Endothelial cell of hepatic sinusoid (primary cell): ENCODE results near the gene FRYL.

Experiments
- in situ Hi-C: cut with HindIII; loops from 2 replicates; pipeline ENCODE4 v1.10.0; 2017; ENCODE audit warnings: low sequenced_read_pairs

The FRYL gene

DNA sequence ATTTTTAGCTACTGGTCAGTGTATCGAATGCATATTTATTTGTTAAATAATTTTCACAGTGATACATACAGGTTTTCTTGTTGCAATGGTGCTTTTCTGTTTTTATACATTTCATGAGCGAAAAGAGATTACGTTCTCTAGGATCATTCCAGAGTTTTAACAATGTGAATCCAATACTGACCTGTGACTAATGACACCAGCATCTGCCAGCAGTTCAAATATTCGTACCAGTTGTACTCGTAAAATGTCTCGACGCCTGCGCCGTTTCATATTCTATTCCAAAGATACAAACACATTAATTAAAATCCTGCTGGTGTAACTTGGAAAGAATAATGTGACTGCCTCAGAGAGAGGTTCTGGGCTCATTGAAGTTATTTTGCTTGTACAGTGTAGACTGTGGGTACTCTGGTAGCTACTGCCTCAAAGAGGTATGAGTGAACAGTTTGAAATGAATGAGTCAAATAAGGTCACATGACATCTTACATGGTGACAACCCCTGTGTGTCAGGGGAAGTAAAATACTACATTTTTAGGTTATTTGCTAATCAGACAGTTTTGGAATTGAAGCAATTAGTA, 209.3 kb downstream of the FRYL start:
- in situ Hi-C loops: loop anchor here (25.0 kb wide), 1 partner anchor 392 kb away; no protein-coding TSS in a partner anchor

DNA sequence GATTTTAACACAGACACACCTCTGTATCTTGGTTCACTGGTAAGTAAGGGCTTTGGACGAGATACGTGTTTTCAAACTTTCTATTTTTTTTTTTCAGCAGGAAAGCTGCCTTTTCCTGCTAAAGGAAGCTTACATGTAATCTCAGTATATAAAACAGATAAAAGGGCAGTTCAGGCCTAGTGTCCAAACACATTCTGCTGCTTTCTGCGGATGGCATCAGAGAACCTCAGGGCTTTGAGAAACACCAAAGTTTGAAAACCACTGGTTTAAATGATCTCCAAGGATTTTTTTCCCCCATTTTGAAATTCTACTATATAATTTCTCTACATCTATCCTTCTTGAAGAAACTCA, 214.1 kb downstream of the FRYL start:
- in situ Hi-C loops: loop anchor here (25.0 kb wide), 1 partner anchor 396 kb away; no protein-coding TSS in a partner anchor

DNA sequence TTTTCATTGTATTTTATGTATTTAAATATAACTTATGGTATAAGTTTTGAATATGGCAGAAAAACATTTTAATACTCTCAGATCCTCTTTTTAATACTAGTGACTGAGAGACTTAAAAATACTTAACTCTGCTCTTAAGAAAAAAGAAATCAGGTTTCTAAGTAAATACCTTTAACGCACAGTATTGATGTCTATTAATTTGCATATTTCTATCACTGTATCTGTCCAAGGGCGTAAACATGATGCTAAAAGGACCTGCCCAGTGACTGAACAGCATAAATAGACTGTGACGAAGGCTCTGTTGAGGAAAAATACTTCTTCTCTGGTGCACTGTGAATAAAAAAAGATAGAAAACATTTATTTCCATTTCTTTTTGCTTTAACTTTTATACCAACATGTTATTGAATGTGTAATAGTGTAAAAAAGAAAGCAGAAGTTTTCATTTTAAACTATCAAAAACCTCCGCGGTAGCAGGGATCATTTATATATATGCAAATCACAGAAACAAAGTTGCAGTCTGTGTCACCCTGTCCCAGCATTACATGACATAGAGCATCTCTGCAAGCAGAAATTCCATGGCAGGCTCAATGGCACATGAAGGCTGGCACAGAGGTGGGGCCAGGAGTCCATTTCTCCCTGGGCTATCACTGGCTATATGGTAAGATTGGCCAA, 214.6 kb downstream of the FRYL start:
- in situ Hi-C loops: loop anchor here (25.0 kb wide), 1 partner anchor 397 kb away; no protein-coding TSS in a partner anchor

DNA sequence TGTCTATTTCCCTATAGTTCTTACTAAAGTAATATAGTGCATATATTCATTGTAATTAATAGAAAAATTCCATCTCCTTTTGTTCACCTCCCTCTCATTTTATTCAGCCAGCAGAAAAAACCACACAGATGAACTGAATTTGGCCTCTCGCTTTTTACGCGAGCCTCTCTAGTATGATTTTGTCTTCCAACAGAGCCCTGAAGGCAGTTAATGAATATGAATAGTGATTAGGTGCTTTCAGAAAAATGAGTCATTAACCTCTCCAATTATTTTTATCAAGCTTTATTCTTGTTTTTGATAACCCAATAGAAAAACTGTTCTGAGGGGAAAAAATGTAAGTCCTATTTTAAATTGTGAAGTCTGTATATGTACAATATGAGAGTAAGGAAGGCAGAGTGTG, 215.9 kb downstream of the FRYL start:
- in situ Hi-C loops: loop anchor here (25.0 kb wide), 1 partner anchor 398 kb away; no protein-coding TSS in a partner anchor

DNA sequence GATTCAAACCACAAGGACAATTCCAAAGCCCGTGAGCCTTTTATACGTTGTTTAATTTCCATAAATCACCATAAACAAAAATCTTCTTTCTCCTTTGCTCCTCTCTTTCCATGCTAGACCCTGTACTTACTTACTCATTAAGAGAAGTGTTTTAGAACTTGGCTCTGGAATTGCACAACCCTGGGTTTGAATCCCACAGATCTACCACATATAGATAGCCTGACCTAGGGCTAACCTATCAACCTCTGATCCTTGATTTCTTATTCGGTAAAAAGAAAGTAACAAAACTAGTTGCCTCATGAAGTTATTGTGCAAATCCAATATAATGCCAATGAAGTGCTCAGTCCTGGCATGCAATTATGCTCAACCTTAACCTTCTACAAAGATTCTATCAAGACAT, 221.3 kb downstream of the FRYL start:
- in situ Hi-C loops: loop anchor here (25.0 kb wide), 1 partner anchor 403 kb away; no protein-coding TSS in a partner anchor

DNA sequence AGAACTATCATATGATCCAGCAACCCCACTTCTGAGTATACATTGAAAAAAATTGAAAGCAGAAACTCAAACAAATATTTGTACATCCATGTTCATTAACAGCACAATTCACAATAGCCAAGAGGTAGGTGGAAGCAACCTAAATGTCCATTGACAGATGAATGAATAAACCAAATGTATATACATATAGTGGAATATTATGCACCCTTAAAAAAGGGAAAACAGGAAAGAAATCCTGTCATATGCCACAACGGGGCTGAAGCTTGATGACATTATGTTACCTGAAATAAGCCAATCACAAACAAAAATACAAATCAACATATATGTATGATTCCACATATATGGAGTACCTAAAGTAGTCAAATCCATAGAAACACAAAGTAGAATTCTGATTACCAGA, 222.1 kb downstream of the FRYL start:
- in situ Hi-C loops: loop anchor here (25.0 kb wide), 1 partner anchor 404 kb away; no protein-coding TSS in a partner anchor

DNA sequence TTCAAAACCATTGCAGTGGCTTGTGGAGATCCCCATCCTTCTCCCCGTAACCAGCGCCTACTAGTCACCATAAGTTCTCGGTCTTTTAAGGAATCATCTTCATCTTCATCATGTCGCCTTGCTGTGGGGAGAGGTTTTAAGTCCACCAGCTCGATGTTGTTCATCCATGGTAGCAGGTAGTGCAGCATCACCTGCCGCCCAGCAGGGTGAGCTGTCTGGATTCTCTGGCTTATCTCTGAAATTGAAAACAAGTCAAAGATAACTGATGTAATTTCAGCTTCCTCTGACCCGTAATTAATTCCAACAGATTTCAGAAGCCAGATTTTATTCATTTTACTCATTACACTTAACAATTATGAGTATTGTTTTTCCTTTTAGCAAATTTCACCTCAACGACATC, 222.6 kb downstream of the FRYL start:
- in situ Hi-C loops: loop anchor here (25.0 kb wide), 1 partner anchor 405 kb away; no protein-coding TSS in a partner anchor

DNA sequence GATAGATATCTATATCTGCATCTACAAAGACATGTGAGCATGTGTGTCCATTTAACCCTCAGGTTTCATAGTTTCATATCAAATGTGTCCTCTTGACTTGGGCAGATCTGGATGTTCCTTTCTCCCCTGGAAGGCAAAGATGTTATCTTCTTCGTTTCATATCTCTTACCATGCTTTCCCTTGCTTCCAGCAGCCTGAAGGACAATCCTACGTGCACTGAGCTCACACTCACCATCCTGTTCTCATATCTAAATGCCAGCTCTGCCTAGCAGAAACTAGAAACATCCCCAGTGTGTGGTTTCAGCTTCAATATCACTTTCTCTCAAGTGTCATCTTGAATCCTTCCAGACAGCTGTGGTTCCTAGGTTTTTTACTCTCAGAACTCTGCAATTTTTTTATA, 223.8 kb downstream of the FRYL start:
- in situ Hi-C loops: loop anchor here (25.0 kb wide), 1 partner anchor 406 kb away; no protein-coding TSS in a partner anchor

DNA sequence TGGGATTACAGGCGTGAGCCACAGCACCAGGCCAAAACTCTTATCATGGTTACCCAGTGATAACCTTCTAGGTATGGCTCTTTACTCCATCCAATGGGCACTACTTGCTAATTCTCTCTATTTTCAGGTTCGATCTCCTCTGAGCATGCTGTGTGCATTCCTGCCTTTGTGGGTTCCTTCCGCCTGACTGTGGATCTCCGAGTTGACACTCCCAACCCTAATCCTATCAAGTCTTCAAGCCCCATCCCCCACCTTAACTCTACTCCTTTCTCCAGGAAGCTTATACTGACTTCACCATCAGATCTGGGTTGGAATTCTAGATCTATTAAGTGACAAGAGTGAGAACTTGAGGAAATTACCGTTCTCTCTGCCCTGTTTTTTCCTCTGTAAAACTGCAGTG, 225.5 kb downstream of the FRYL start:
- in situ Hi-C loops: loop anchor here (5.0 to 25.0 kb wide), 2 partner anchors 63 to 408 kb away; no protein-coding TSS in a partner anchor

DNA sequence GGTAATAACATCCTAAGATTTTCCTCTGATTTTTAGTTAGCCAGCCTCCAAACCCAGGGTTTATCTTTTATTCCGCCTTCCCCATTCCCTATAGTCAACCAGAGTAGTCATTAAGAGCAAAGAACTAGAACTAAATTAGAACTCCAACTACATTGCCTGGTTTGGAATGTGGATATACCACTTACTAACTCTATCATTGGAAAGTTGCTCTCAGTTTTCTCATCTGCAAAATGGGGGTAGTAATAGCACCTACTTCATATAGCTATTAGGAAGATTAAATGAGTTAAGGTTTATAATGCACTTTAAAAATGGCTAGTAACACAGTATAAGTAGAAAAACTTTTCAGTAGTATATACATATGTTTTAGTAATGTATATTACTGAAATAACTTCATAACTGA, 226.4 kb downstream of the FRYL start:
- in situ Hi-C loops: loop anchor here (5.0 to 25.0 kb wide), 2 partner anchors 64 to 409 kb away; no protein-coding TSS in a partner anchor

DNA sequence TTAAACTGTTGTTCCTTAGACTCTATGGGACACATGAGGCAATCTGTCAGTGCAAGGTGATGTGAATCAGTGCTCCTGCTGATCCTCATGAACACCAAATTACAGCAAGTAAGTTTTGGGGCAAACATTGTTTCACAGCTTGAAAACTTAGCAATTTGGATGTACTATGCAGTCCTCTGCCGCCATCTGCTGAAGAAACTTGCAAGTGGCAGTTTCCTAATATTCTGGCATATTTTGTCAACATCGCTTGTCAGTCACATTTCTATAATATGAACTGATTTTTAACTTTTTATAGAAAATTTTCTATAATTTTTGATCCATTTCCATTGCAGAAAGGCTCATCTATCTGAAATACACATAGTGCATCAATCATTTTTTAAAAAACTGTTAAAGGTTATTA, 233.7 kb downstream of the FRYL start:
- in situ Hi-C loops: no loop called here

DNA sequence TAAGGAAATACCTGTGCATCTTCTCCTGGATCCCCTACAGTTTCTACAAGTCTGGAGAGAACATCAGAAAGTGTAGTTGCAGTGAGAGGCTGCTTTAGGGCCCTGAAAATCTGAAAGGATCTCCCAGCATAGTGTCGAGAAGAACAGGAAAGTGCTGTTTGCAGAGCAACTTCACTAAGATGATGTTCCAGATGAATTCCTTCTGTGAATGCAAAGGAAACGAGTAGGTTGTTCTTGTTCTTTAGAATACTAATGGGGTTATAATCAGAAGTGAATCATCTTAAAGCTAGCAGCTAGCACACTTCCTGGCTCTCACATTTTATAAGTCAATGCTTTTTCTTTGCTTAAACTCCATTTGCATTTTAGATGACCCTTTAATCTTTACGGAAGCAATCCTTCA, 236.3 kb downstream of the FRYL start:
- in situ Hi-C loops: no loop called here

DNA sequence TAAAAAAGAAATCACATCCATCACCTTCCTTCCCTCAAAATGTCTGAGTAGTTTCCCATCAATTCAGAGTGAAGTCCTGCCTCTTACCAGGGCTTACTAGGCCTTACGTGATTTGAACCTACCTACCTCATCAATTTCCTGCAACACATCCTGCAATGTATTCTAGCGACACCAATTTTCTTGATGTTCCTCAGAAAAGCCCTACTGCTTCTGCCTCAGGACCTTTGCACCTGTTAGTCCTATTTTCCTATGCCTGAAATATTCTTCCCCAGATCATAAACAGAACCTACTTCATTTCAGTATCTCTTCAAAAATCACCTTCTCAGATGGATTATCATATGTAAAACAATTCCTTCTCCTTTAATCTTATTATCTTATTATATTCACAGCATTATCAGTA, 237.2 kb downstream of the FRYL start:
- in situ Hi-C loops: no loop called here

DNA sequence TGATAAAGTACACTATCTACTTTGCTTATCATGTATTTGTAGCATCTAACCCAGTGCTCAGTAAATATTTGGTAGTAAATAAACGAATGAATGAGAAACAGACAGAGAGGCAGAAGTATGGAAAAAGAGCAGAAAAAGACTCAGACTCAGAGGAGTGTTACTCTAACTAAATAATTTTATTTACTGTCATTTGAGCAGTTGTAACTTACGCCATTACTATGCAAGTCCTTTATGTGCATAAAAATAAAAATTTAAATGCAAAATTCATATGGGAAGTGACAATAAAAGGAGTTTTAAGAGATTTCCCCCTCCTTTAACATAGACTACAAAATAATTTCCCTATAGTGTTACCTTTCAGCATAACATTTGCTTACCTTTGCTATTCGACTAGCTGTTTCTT, 240.5 kb downstream of the FRYL start:
- in situ Hi-C loops: no loop called here

DNA sequence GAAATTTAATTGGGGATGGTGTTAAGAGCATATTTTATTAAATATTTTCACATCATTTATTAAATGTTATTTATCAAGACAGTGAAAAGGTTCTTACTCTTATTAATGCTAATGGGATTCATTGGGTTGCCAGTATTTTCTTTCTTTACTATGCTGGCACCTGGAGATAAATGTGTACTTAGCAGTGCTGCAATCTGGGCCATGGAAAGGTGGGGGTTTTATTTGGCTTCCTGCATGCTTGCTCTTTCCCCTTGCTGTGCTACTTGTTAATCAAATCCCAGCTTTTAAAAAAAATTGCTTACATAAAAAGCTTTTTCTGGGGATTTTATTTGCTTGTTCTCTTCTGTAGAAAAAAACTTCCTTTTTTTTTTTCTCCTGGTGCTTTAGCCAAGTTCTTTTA, 241.7 kb downstream of the FRYL start:
- in situ Hi-C loops: no loop called here

DNA sequence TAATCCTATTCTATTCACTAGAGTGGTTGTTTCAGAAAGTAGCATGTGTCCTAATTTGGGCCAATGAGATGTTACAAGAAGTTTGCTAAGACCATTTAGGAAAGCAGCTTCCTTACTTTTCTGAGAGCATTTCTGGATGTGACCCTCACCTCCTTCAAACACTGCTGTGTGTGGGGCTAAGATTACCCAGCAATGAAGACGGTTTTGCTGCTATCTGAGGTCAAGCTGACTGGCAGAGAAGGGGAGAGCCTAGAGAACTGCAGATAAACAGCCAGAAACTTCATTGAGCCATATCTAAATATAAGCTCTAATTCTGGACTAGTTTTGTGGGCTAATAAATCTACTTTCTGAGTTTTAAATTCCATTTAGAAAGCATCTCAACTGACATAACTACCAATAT, 253.7 kb downstream of the FRYL start:
- in situ Hi-C loops: no loop called here

DNA sequence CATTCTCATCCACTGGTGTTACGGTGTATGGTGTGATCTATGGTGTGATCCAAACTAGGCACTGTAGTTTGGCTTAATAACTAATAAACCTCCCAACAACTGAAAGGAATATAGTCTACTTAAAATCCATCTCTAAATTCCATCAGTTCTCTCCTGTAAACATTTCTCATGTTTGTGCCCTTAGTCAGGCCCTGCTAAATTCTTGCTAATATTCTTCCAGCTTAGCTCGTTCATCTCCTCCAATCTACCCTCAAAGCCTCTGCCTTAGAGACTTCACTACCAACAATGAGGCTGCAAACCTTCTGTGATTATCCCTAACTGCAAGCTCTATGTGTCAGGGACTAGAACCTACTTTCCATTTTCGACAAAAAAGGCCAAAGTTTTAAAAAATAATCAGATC, 261.9 kb downstream of the FRYL start:
- in situ Hi-C loops: no loop called here

DNA sequence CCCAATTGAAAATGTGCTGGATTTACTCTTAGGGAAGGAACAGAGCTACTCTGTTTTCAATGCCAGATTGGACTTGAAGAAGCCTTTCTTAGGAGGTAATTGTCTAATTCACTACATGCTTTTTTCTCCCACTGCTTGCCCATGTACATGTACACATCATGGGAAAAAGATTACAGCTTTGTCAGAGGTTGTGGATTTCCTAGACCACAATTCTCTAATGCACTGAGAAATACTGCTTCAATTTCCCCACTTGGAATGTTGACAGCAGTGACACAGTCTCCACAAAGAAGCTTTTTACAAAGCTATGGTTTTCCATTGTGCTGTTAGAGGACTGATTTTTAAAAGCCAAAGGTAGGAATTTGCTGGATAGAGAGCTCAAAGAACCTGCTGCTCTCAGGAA, 270.5 kb downstream of the FRYL start:
- in situ Hi-C loops: no loop called here

DNA sequence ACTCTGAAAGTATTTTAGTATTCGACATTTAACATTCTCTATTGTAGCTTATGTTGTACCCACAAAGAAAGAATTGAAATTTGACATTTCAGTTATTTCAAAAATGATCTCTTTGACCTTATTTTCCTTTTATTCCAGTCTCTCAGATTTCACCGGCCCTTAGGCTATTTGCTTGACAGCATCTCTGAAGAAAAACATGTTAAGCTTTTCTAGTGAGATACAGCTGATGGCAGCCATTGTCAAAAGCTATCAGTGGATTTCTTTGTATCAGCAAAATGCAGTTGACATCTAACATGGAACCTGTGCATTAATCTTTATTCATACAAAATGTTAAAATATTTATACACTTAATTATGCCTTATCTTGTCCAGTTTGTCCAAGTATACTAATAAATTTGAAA, 273.4 kb downstream of the FRYL start:
- in situ Hi-C loops: no loop called here

DNA sequence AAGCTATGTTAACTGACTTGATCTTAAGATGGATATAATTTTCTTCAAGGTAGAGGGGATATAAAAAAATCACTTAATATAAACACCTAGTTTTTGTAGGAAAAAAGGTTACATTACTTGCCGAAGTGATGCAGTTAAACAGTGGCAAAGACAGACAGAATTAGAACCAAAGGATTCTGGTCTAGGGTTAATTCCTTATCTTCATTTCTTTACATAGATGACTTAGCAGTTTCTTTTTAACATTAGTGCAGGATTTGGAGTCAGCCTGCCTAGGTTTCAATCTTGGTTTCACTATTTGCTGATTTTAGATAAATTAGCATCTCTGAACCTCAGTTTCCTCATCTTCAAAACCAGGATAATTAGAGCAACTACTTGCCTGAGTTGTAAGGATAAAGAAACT, 275.7 kb downstream of the FRYL start:
- in situ Hi-C loops: no loop called here

DNA sequence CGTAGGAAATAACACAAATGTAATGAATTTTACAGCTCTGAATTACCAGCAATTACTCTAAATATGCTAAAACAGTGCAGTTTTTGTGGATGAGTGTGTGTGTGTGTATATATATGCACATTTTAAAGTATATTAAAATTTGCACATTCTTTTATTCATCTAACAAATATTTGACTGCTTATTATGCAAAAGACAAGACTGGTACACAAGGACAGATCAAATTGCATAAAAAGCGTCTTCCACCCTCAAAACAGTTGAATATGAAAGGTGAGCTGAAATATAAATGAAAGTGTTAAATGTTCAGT, 276.1 kb downstream of the FRYL start:
- in situ Hi-C loops: no loop called here

DNA sequence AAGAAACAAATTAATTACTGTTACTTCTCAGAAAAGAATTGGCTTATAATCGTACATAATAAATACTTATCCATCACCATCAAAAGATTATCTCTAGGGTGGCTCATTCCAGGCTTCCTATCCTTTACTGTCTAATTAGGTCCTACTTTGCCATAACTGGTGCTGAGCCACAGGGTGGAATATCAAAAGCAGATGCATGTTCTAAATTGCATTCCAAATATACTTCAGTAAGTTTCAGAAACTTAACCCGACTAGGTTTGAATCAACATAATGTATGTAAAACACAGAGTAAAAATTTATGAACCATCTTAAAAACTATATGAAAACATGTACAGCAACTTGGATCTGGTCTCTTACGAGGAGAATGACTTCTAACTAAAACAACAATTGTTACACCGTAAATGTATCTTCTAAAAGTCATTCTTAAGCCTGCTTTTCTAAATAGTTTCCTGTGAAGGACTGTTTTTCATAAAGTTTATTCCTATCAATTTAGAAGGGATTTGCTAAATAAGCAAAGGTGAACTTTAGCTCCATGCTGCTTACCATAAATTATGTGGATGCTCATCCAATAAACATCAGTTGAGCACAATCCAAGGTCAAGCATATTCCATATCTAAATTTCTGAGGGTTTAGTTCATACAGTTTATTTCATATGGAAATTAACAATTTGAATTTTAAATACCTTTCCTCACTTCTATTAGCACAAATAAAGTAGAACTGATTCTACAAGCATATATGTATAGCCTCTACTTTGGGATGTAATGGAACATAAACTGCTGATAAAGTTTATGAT, 276.6 kb downstream of the FRYL start:
- in situ Hi-C loops: no loop called here
